ENCODE results near the gene ARID5B.

Gene ARID5B

GRCh38 chr10:62081341-62082270 lies 180.1 kb downstream of the ARID5B start:
- peaks cover 2 to 31% of the 10 kb centered on the region in 2 donors for H3K4me1 ChIP-seq (ENCODE audit: control insufficient read depth in 2 of 2, insufficient read depth in 1 of 2, low read depth in 1 of 2, low read length in 2 of 2)
- H3K9me3 ChIP-seq (replicated peaks in 1 of 2; ENCODE audit: control insufficient read depth in 2 of 2, insufficient read depth in 1 of 2, low read depth in 1 of 2, low read length in 2 of 2) = peaks cover 0 to 2% of the 10 kb centered on the region in 2 donors
- no peak overlapping the region for H2AFZ ChIP-seq (ENCODE audit: low read length)
- H3K18ac ChIP-seq (ENCODE audit: low read length) = no peak overlapping the region
- no peak overlapping the region for H2BK5ac ChIP-seq (ENCODE audit: low read length)
- no peak overlapping the region for H3K9ac ChIP-seq (ENCODE audit: low read depth, low read length, poor library complexity)
- no CpG with 5 or more reads among the region's 5 CpGs for WGBS, 2 donors (ENCODE audit: extremely low coverage in 2 of 2, insufficient read length in 2 of 2, insufficient replicate concordance in 1 of 2)
- no peak overlapping the region for H3K4ac ChIP-seq (ENCODE audit: low read length)
- peaks cover 1 to 12% of the 10 kb centered on the region in 2 donors for H3K36me3 ChIP-seq (replicated peaks in 1 of 2; ENCODE audit: control insufficient read depth in 2 of 2, insufficient read depth in 2 of 2, low read length in 2 of 2)
- no peak overlapping the region for H3K27ac ChIP-seq (replicated peaks; ENCODE audit: low read length)
- H3K27me3 ChIP-seq (ENCODE audit: control insufficient read depth in 3 of 3, insufficient read depth in 3 of 3, low read depth in 1 of 3, low read length in 3 of 3) = no peaks in the 10 kb centered on the region
- no peaks in the 10 kb centered on the region for H3K79me1 ChIP-seq (ENCODE audit: low read depth, low read length)
- no peak overlapping the region for H3K14ac ChIP-seq (ENCODE audit: low read length)
- H3K4me3 ChIP-seq (ENCODE audit: low read length in 2 of 2) = no peak overlapping the region
- DNase-seq (ENCODE audit: low spot score) = no peak
- H3K4me2 ChIP-seq (ENCODE audit: insufficient read depth, low read length, poor library complexity, severe bottlenecking) = no peak overlapping the region
- H4K8ac ChIP-seq (ENCODE audit: low read depth, low read length) = no peak overlapping the region
- H2BK120ac ChIP-seq (ENCODE audit: low read depth, low read length) = no peak overlapping the region
- H4K91ac ChIP-seq (ENCODE audit: low read depth, low read length, poor library complexity) = no peak overlapping the region
- H2AK5ac ChIP-seq (ENCODE audit: low read depth, low read length) = no peak overlapping the region
- no peak overlapping the region for H3K23ac ChIP-seq (ENCODE audit: low read depth, low read length, poor library complexity)
- no peak overlapping the region for H2BK15ac ChIP-seq (ENCODE audit: low read length)
- H2BK12ac ChIP-seq (ENCODE audit: low read length) = no peak overlapping the region

- Histone ChIP-seq H2BK12ac (ENCODE audit: low read length) (no peak overlapping the region), H3K27ac (replicated peaks; ENCODE audit: low read length) (no peak overlapping the region), H3K23ac (ENCODE audit: low read depth, low read length, poor library complexity) (no peak overlapping the region), H3K36me3 (replicated peaks in 1 of 2; ENCODE audit: control insufficient read depth in 2 of 2, insufficient read depth in 2 of 2, low read length in 2 of 2) (peaks cover 1 to 14% of the 10 kb centered on the region in 2 donors), H2BK5ac (ENCODE audit: low read length) (no peak overlapping the region), H3K79me1 (ENCODE audit: low read depth, low read length) (no peaks in the 10 kb centered on the region), H3K4me2 (ENCODE audit: insufficient read depth, low read length, poor library complexity, severe bottlenecking) (no peak overlapping the region), H2AFZ (ENCODE audit: low read length) (no peak overlapping the region), H3K4me1 (ENCODE audit: control insufficient read depth in 2 of 2, insufficient read depth in 1 of 2, low read depth in 1 of 2, low read length in 2 of 2) (peaks cover 2 to 27% of the 10 kb centered on the region in 2 donors), H4K91ac (ENCODE audit: low read depth, low read length, poor library complexity) (no peak overlapping the region), H3K4ac (ENCODE audit: low read length) (no peak overlapping the region), H3K27me3 (ENCODE audit: control insufficient read depth in 3 of 3, insufficient read depth in 3 of 3, low read depth in 1 of 3, low read length in 3 of 3) (no peaks in the 10 kb centered on the region), H2AK5ac (ENCODE audit: low read depth, low read length) (no peak overlapping the region), H2BK120ac (ENCODE audit: low read depth, low read length) (no peak overlapping the region), H3K9me3 (replicated peaks in 1 of 2; ENCODE audit: control insufficient read depth in 2 of 2, insufficient read depth in 1 of 2, low read depth in 1 of 2, low read length in 2 of 2) (peaks cover 0 to 2% of the 10 kb centered on the region in 2 donors), H3K4me3 (ENCODE audit: low read length in 2 of 2) (no peak overlapping the region), H4K8ac (ENCODE audit: low read depth, low read length) (no peak overlapping the region), H3K18ac (ENCODE audit: low read length) (no peak overlapping the region), H2BK15ac (ENCODE audit: low read length) (no peak overlapping the region), H3K9ac (ENCODE audit: low read depth, low read length, poor library complexity) (no peak overlapping the region), H3K14ac (ENCODE audit: low read length) (no peak overlapping the region)
- no peak for DNase-seq (ENCODE audit: low spot score)
- no CpG with 5 or more reads among the region's 1 CpG for WGBS, 2 donors (ENCODE audit: extremely low coverage in 2 of 2, insufficient read length in 2 of 2, insufficient replicate concordance in 1 of 2)
Observed at GRCh38 chr10:62082271-62082656, 180.8 kb downstream of the ARID5B start.

- H3K4me1 ChIP-seq (ENCODE audit: control insufficient read depth in 2 of 2, insufficient read depth in 1 of 2, low read depth in 1 of 2, low read length in 2 of 2) = peaks cover 2 to 27% of the 10 kb centered on the region in 2 donors
- DNase-seq (ENCODE audit: low spot score) = no peak
Observed at GRCh38 chr10:62082729-62083411, 181.4 kb downstream of the ARID5B start.

More at GRCh38 chr10:62082729-62083411, 181.4 kb downstream of the ARID5B start:
- no peak overlapping the region for H2BK15ac ChIP-seq (ENCODE audit: low read length)
- no peak overlapping the region for H3K18ac ChIP-seq (ENCODE audit: low read length)
- no peaks in the 10 kb centered on the region for H3K27me3 ChIP-seq (ENCODE audit: control insufficient read depth in 3 of 3, insufficient read depth in 3 of 3, low read depth in 1 of 3, low read length in 3 of 3)
- H2BK12ac ChIP-seq (ENCODE audit: low read length) = no peak overlapping the region
- H3K14ac ChIP-seq (ENCODE audit: low read length) = no peak overlapping the region
- no peak overlapping the region for H2AFZ ChIP-seq (ENCODE audit: low read length)
- no peak overlapping the region for H3K4ac ChIP-seq (ENCODE audit: low read length)
- H2BK5ac ChIP-seq (ENCODE audit: low read length) = no peak overlapping the region
- no peak overlapping the region for H2BK120ac ChIP-seq (ENCODE audit: low read depth, low read length)
- peaks cover 1 to 14% of the 10 kb centered on the region in 2 donors for H3K36me3 ChIP-seq (replicated peaks in 1 of 2; ENCODE audit: control insufficient read depth in 2 of 2, insufficient read depth in 2 of 2, low read length in 2 of 2)
- H3K23ac ChIP-seq (ENCODE audit: low read depth, low read length, poor library complexity) = no peak overlapping the region
- H4K91ac ChIP-seq (ENCODE audit: low read depth, low read length, poor library complexity) = no peak overlapping the region
- no peak overlapping the region for H4K8ac ChIP-seq (ENCODE audit: low read depth, low read length)
- no peak overlapping the region for H3K9ac ChIP-seq (ENCODE audit: low read depth, low read length, poor library complexity)
- H3K9me3 ChIP-seq (replicated peaks in 1 of 2; ENCODE audit: control insufficient read depth in 2 of 2, insufficient read depth in 1 of 2, low read depth in 1 of 2, low read length in 2 of 2) = peaks cover 0 to 2% of the 10 kb centered on the region in 2 donors
- H3K4me2 ChIP-seq (ENCODE audit: insufficient read depth, low read length, poor library complexity, severe bottlenecking) = no peak overlapping the region
- no CpG with 5 or more reads among the region's 7 CpGs for WGBS, 2 donors (ENCODE audit: extremely low coverage in 2 of 2, insufficient read length in 2 of 2, insufficient replicate concordance in 1 of 2)
- H2AK5ac ChIP-seq (ENCODE audit: low read depth, low read length) = no peak overlapping the region
- no peak overlapping the region for H3K27ac ChIP-seq (replicated peaks; ENCODE audit: low read length)
- H3K79me1 ChIP-seq (ENCODE audit: low read depth, low read length) = no peaks in the 10 kb centered on the region
- no peak overlapping the region for H3K4me3 ChIP-seq (ENCODE audit: low read length in 2 of 2)
